ENCODE measurements around the gene LRIG1. TPM values are rescaled to one million over a fixed set of nuclear protein-coding genes. Genes with fewer than 3 reads are reported as not detected.

LRIG1 gene
- polyA plus RNA-seq, 12 donors = 110 to 163 (median 131) TPM; not detected in 1

- DNase-seq = no peak
Measured at GRCh38 chr3:66361356-66361755, 139.5 kb downstream of the LRIG1 start.

GRCh38 chr3:66355997-66356396 lies 144.8 kb downstream of the LRIG1 start:
- no peak for DNase-seq

GRCh38 chr3:66355394-66355793 lies 145.4 kb downstream of the LRIG1 start:
- DNase-seq = no peak

- DNase-seq = no peak
Measured at GRCh38 chr3:66354001-66354400, 146.8 kb downstream of the LRIG1 start.

GRCh38 chr3:66353530-66353929 lies 147.3 kb downstream of the LRIG1 start:
- peak; percentile 32 for DNase-seq

GRCh38 chr3:66353039-66353438 lies 147.8 kb downstream of the LRIG1 start:
- DNase-seq = no peak

GRCh38 chr3:66350601-66351000 lies 150.2 kb downstream of the LRIG1 start:
- no peak for DNase-seq

- DNase-seq = peak; percentile 66
Measured at GRCh38 chr3:66348704-66349103, 152.1 kb downstream of the LRIG1 start.

- DNase-seq = no peak
Measured at GRCh38 chr3:66344848-66345578, 155.8 kb downstream of the LRIG1 start.

GRCh38 chr3:66344391-66344811 lies 156.4 kb downstream of the LRIG1 start:
- no peak for DNase-seq

GRCh38 chr3:66342717-66343356 lies 158.0 kb downstream of the LRIG1 start:
- peak; percentile 62 for DNase-seq

GRCh38 chr3:66338927-66339326 lies 161.9 kb downstream of the LRIG1 start:
- no peak for DNase-seq

GRCh38 chr3:66336333-66336766 lies 164.5 kb downstream of the LRIG1 start:
- DNase-seq = peak; percentile 37

GRCh38 chr3:66335671-66336070 lies 165.2 kb downstream of the LRIG1 start:
- DNase-seq = no peak

Data from muscle of arm (tissue), 12 donors.